ENCODE results near the gene CCDC57.

DNA sequence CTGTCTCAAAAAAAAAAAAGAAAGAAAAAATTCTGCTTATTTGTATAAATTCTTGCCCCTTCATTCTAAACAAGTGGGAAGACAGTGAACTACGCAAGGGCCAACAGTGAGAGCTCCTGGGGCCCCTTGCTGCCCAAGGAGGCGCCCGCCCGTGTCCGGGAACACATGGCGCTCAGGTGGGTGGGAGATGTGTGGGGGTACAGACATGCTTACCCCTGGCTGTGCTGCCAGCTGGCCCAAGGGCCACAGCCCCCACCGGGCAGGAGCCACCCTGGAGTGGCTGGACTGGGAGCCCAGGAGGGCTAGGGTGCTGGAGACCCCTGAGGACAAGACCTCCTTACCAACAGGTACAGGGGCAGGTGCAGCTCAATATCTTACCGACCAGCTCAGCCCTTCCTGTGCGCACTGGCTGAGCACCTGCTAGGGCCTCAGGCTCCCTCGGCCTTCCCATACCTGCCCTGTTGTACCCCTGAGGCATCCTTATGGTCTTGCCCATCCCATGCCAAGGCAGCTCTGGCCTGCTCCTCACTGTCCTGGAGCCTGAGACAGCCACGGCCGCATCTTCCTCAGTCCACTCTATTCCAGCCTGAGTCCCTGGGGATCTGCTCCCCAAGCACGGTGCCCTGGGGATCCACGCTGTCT lies 56.2 kb downstream of the CCDC57 start:
- no peak for TF ChIP-seq EZH2 (IDR thresholded peaks at IDR 0.05; ENCODE audit: insufficient read depth, poor library complexity, severe bottlenecking)
- TF ChIP-seq EZH2phosphoT487 (IDR thresholded peaks at IDR 0.05; ENCODE audit: insufficient read depth, low read depth): no peak
